BLaER1 treated with 17β-estradiol and CSF1 and Interleukin-3, amounts not matched to agents 10 nM and 100 nM (cell line): ENCODE data around the gene PTBP3.

ENCODE experiments used
- H3K27ac ChIP-seq, 11 experiments: shearing (Covaris generic); formaldehyde crosslinking; 2 replicates each; pipeline ENCODE4 v1.8.1; 2022
- H3K27me3 ChIP-seq, 11 experiments: shearing (Covaris generic); formaldehyde crosslinking; 2 replicates each; pipeline ENCODE4 v1.8.1; 2022
- H3K36me3 ChIP-seq, 11 experiments: shearing (Covaris generic); formaldehyde crosslinking; 2 replicates each; pipeline ENCODE4 v1.8.1; 2022
- H3K4me1 ChIP-seq, 10 experiments: shearing (Covaris generic); formaldehyde crosslinking; 2 replicates each; pipeline ENCODE4 v1.8.1; 2022
- H3K4me2 ChIP-seq, 11 experiments: shearing (Covaris generic); formaldehyde crosslinking; 2 replicates each; pipeline ENCODE4 v1.8.1; 2022
- H3K4me3 ChIP-seq, 10 experiments: shearing (Covaris generic); formaldehyde crosslinking; 2 replicates each; pipeline ENCODE4 v1.8.1; 2022
- H3K9ac ChIP-seq, 11 experiments: shearing (Covaris generic); formaldehyde crosslinking; 2 replicates each; pipeline ENCODE4 v1.8.1; 2022
- H3K9me3 ChIP-seq, 11 experiments: shearing (Covaris generic); formaldehyde crosslinking; replicated peaks in 1 of 11; 2 replicates each; pipeline ENCODE4 v1.8.1; 2022
- H4K20me1 ChIP-seq, 11 experiments: shearing (Covaris generic); formaldehyde crosslinking; 2 replicates each; pipeline ENCODE4 v1.8.1; 2022
- Cebpa-rat ChIP-seq, 11 experiments: shearing (Covaris generic); IDR thresholded peaks; 2 replicates each; pipeline ENCODE4 v1.8.1; 2022

PTBP3 gene

DNA sequence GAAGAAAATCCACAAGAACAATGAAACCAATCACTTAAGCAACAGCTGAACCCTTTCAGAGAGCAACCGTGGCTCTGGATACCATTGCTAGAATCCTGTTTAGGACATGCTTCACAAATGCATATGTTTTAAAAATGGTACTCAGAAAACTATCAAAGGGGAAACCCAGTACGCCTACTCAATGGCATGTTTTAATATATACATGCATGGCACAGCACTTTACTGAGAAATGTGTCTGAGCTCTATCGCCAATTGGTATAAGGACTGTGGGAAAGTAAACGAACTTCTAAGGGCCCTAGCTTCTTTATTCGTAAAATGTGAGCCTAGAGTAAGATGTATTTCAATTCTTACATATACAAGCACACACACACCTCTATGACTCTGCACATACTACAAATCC lies 72.3 kb downstream of the PTBP3 start:
- Histone ChIP-seq H3K27me3 (no peaks in the 10 kb centered on the region), H3K36me3 (peaks cover 61 to 99% (median 81%) of the 10 kb centered on the region in 11 experiments), H3K9me3 (no peaks in the 10 kb centered on the region; a peak in 1 of 22 replicates), H3K4me3 (no peak overlapping the region), H3K27ac (no peak overlapping the region), H3K4me1 (no peaks in the 10 kb centered on the region), H3K4me2 (no peak overlapping the region), H3K9ac (no peak overlapping the region), H4K20me1 (peaks cover 0 to 84% (median 0%) of the 10 kb centered on the region in 11 experiments; a peak in 6 of 22 replicates)
- TF ChIP-seq Cebpa-rat (IDR thresholded peaks at IDR 0.05), result no peak

DNA sequence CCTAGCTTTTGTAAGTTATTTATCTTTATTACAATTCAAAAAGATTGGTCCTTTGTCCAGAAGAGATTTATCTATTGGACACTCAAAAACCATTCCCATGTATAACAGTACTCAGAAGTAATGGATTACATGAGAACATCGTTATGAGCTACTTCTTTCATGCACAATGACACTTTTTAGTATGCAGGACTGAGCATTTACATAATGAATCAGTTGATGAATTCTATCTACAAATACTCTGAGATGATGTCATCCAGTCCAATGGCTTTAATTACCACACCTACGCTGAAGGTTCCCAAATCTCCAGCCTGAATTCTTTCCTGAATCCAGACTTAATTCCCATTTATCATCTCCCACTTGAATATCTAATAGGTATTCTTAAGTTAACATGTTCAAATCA lies 75.3 kb downstream of the PTBP3 start:
- peaks cover 63 to 97% (median 71%) of the 10 kb centered on the region in 11 experiments for H3K36me3 ChIP-seq
- no peak overlapping the region for H3K27ac ChIP-seq
- H3K4me3 ChIP-seq, result no peak overlapping the region
- no peak overlapping the region for H3K9ac ChIP-seq
- TF ChIP-seq Cebpa-rat (IDR thresholded peaks at IDR 0.05), result no peak
- peaks cover 0 to 3% (median 0%) of the 10 kb centered on the region in 11 experiments; a peak in 2 of 22 replicates for H3K9me3 ChIP-seq
- peaks cover 0 to 82% (median 2%) of the 10 kb centered on the region in 11 experiments; a peak in 7 of 22 replicates for H4K20me1 ChIP-seq
- no peak overlapping the region for H3K4me2 ChIP-seq
- no peaks in the 10 kb centered on the region for H3K27me3 ChIP-seq
- no peaks in the 10 kb centered on the region for H3K4me1 ChIP-seq

DNA sequence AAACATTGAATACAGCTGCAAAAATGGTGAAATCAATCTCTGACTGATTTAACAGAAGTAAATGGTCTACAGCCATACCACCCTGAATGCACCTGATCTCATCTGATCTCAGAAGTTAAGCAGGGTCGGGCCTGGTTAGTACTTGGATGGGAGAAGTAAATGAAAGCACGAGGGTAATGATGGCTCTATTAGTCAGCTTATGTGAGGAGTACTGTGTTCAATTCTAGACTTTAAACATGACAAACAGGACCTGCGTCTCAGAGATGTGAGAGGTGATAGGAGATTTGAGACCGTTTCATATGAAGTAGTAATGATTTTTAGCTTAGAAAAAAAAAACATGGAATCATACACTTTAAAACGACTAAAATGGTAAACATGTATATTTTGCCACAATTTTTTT lies 81.2 kb downstream of the PTBP3 start:
- H3K9ac ChIP-seq, result no peak overlapping the region
- H3K4me1 ChIP-seq, result no peaks in the 10 kb centered on the region
- no peak overlapping the region for H3K27ac ChIP-seq
- peaks cover 45 to 85% (median 65%) of the 10 kb centered on the region in 11 experiments for H3K36me3 ChIP-seq
- H3K4me3 ChIP-seq, result no peak overlapping the region
- H3K4me2 ChIP-seq, result no peak overlapping the region
- peaks cover 0 to 4% (median 0%) of the 10 kb centered on the region in 11 experiments; a peak in 2 of 22 replicates for H3K9me3 ChIP-seq
- no peak for TF ChIP-seq Cebpa-rat (IDR thresholded peaks at IDR 0.05)
- H3K27me3 ChIP-seq, result no peaks in the 10 kb centered on the region
- peaks cover 0 to 66% (median 0%) of the 10 kb centered on the region in 11 experiments; a peak in 5 of 22 replicates for H4K20me1 ChIP-seq

DNA sequence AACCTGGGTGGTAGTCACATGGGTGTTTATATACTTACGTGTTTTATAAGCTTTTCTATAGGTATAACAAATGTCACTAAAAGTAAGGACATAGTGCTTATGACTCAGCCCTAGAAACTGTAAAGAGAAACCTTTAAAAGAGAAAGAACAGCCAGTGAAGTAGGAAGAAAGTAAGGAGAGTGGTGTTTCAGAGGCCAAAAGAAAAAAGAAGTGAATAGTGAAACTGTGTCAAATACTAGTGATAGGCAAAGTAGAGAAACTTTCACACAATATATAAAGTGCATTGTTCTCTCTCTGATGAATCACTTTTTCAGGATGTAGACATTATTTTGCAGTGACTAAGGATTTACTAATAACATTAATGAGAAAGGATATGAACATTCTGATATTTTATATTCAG lies 84.1 kb downstream of the PTBP3 start:
- no peak overlapping the region for H3K4me2 ChIP-seq
- no peak overlapping the region for H3K9ac ChIP-seq
- H3K9me3 ChIP-seq, result peaks cover 0 to 22% (median 9%) of the 10 kb centered on the region in 11 experiments; a peak in 12 of 22 replicates
- no peak for TF ChIP-seq Cebpa-rat (IDR thresholded peaks at IDR 0.05)
- no peak overlapping the region for H3K4me3 ChIP-seq
- no peaks in the 10 kb centered on the region for H3K27me3 ChIP-seq
- H3K36me3 ChIP-seq, result peaks cover 53 to 98% (median 84%) of the 10 kb centered on the region in 11 experiments
- no peaks in the 10 kb centered on the region for H3K4me1 ChIP-seq
- peaks cover 0 to 57% (median 0%) of the 10 kb centered on the region in 11 experiments; a peak in 5 of 22 replicates for H4K20me1 ChIP-seq
- H3K27ac ChIP-seq, result no peak overlapping the region

DNA sequence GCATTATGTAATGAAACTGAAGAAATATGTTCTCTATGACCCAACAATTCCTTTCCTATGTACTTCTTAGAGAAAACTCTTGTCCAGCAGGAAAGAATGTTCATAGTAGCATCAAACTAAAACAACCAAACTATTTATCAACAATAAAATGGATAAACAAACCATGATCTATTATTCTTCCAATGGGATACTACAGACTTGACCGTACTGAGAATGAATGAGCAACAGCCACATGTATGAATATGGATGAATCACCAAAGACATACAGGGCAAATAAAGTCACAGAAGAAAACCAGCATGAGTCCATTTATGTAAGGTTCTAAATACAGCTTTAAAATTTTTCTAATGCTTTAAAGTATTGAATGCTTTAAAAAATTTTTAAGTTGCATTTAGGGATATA lies 84.7 kb downstream of the PTBP3 start:
- no peak overlapping the region for H3K9ac ChIP-seq
- no peak overlapping the region for H3K4me3 ChIP-seq
- H3K27ac ChIP-seq, result no peak overlapping the region
- H3K9me3 ChIP-seq, result peaks cover 0 to 22% (median 9%) of the 10 kb centered on the region in 11 experiments; a peak in 12 of 22 replicates
- peaks cover 0 to 57% (median 0%) of the 10 kb centered on the region in 11 experiments; a peak in 5 of 22 replicates for H4K20me1 ChIP-seq
- H3K4me2 ChIP-seq, result no peak overlapping the region
- H3K27me3 ChIP-seq, result no peaks in the 10 kb centered on the region
- no peaks in the 10 kb centered on the region for H3K4me1 ChIP-seq
- no peak for TF ChIP-seq Cebpa-rat (IDR thresholded peaks at IDR 0.05)
- H3K36me3 ChIP-seq, result peaks cover 53 to 98% (median 81%) of the 10 kb centered on the region in 11 experiments

DNA sequence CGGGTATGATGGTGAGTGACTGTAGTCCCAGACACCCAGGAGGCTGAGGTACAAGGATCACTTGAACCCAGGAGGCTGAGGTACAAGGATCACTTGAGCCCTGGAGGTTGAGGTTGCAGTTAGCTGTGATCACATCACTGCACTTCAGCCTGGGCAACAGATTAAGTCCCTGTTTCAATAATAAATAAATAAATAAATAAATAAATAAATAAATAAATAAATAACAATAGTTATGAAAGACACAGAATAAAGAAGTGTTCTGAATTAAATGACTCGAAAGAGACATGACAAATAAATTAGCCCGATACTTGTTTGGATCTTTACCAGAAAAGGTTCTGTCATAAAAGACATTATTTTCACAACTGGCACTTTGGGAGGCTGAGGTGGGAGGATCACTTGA lies 86.3 kb downstream of the PTBP3 start:
- no peak for TF ChIP-seq Cebpa-rat (IDR thresholded peaks at IDR 0.05)

DNA sequence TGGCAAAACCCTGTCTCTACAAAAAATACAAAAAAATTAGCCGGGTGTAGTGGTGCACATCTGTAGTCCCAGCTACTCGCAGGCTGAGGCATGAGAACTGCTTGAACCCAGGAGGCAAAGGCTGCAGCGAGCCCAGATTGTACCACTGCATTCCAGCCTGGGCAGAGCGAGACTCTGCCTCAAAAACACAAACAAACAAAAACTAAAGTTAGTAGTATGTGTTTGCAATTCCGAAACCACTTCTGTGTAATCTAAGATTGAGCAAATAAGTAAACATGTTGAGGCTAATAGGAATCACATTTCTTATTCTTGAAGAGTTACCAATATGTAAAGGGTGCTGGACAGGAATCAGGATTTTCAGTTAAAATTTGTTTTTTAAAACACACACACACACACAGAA lies 88.3 kb downstream of the PTBP3 start:
- peaks cover 0 to 22% (median 9%) of the 10 kb centered on the region in 11 experiments; a peak in 12 of 22 replicates for H3K9me3 ChIP-seq
- no peak overlapping the region for H3K9ac ChIP-seq
- H3K4me3 ChIP-seq, result no peak overlapping the region
- no peak overlapping the region for H3K4me2 ChIP-seq
- peaks cover 58 to 95% (median 73%) of the 10 kb centered on the region in 11 experiments for H3K36me3 ChIP-seq
- no peaks in the 10 kb centered on the region for H3K4me1 ChIP-seq
- no peaks in the 10 kb centered on the region for H3K27me3 ChIP-seq
- H3K27ac ChIP-seq, result no peak overlapping the region
- no peak for TF ChIP-seq Cebpa-rat (IDR thresholded peaks at IDR 0.05)
- peaks cover 0 to 52% (median 0%) of the 10 kb centered on the region in 11 experiments; a peak in 3 of 22 replicates for H4K20me1 ChIP-seq

More for the DNA sequence above, 86.3 kb downstream of the PTBP3 start:
- H3K9me3 ChIP-seq, result peaks cover 0 to 22% (median 9%) of the 10 kb centered on the region in 11 experiments; a peak in 12 of 22 replicates
- H3K4me2 ChIP-seq, result no peak overlapping the region
- peaks cover 0 to 56% (median 0%) of the 10 kb centered on the region in 11 experiments; a peak in 4 of 22 replicates for H4K20me1 ChIP-seq
- H3K27me3 ChIP-seq, result no peaks in the 10 kb centered on the region
- H3K9ac ChIP-seq, result no peak overlapping the region
- no peak overlapping the region for H3K4me3 ChIP-seq
- H3K27ac ChIP-seq, result no peak overlapping the region
- no peaks in the 10 kb centered on the region for H3K4me1 ChIP-seq
- H3K36me3 ChIP-seq, result peaks cover 64 to 98% (median 80%) of the 10 kb centered on the region in 11 experiments

DNA sequence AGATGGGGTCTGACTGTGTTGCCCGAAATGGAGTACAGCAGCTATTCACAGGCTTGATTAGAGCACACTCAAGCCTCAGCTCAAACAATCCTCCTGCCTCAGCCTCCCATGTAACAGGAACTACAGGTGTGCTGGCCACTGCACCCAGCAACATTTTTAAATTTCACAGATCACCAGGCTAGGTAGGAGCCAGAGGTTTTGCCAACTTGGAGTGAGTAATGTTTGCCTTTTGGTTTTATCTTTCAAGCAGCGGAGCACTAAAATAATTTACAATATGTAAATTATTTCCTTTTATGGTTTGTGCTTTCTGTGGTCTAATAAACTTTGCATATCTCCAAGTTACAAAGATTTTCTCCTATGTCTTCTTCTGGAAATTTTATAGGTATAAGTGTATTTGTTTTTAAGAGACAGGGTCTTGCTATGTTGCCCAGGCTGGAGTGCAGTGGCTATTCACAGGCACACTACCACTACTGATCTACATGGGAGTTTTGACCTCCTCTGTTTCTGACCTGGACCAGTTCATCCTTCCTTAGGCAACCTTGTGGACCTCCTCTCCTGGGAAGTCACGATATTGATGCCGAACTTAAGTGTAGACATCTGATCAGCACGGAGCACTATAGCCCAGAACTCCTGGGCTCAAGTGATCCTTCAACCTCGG lies 91.1 kb downstream of the PTBP3 start:
- no peak for TF ChIP-seq Cebpa-rat (IDR thresholded peaks at IDR 0.05)
- Histone ChIP-seq H4K20me1 (peaks cover 0 to 56% (median 0%) of the 10 kb centered on the region in 11 experiments; a peak in 3 of 22 replicates), H3K27me3 (no peaks in the 10 kb centered on the region), H3K27ac (no peak overlapping the region), H3K4me2 (no peak overlapping the region), H3K9ac (no peak overlapping the region), H3K4me1 (no peaks in the 10 kb centered on the region), H3K4me3 (no peak overlapping the region), H3K36me3 (peaks cover 56 to 96% (median 67%) of the 10 kb centered on the region in 11 experiments), H3K9me3 (peaks cover 0 to 19% (median 9%) of the 10 kb centered on the region in 11 experiments; a peak in 12 of 22 replicates)

DNA sequence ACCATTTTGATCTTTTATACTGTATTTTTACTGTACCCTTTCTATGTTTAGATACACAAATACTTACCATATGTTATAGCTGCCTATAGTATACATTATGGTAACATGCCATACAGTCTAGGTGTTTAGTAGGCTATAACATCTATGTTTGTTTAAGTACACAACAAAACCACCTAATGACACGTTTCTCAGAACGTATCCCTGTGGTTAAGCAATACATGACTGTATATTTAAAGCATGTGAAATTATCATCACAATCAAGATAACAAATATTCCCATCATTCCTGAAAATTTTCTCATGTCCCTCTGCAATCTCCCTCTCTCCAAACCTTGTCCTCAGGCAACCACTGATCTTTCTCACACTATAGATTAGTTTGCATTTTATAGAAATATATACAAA lies 91.9 kb downstream of the PTBP3 start:
- peaks cover 0 to 11% (median 3%) of the 10 kb centered on the region in 11 experiments; a peak in 9 of 22 replicates for H3K9me3 ChIP-seq
- H3K4me2 ChIP-seq, result no peak overlapping the region
- H3K4me3 ChIP-seq, result no peak overlapping the region
- H3K9ac ChIP-seq, result no peak overlapping the region
- H4K20me1 ChIP-seq, result peaks cover 0 to 64% (median 0%) of the 10 kb centered on the region in 11 experiments; a peak in 3 of 22 replicates
- H3K36me3 ChIP-seq, result peaks cover 55 to 96% (median 64%) of the 10 kb centered on the region in 11 experiments
- H3K27me3 ChIP-seq, result no peaks in the 10 kb centered on the region
- no peak for TF ChIP-seq Cebpa-rat (IDR thresholded peaks at IDR 0.05)
- no peaks in the 10 kb centered on the region for H3K4me1 ChIP-seq
- no peak overlapping the region for H3K27ac ChIP-seq
